ENCODE measurements around the gene COPS4.
"Not testable (repeated sequence)": the region's sequence is repeated elsewhere in the genome, so short reads cannot be mapped to it uniquely, and the experiment has no call there.

The COPS4 gene

GRCh38 chr4:83024233-83024632 is 10.8 kb upstream of the COPS4 start:
- no peak for DNase-seq

- DNase-seq = no peak
These were observed 9.4 kb upstream of the COPS4 start for GRCh38 chr4:83025563-83025962.

- no peak for DNase-seq
These were observed 6.0 kb upstream of the COPS4 start for GRCh38 chr4:83028976-83029375.

GRCh38 chr4:83029688-83030087 is 5.3 kb upstream of the COPS4 start:
- DNase-seq = no peak

- no peak for DNase-seq
These were observed 2.1 kb downstream of the COPS4 start for GRCh38 chr4:83036991-83037665.

- DNase-seq = no peak
These were observed 5.3 kb downstream of the COPS4 start for GRCh38 chr4:83040269-83040668.

- not testable (repeated sequence) for DNase-seq
These were observed 8.2 kb downstream of the COPS4 start for GRCh38 chr4:83043157-83043556.

- DNase-seq = no peak
These were observed 8.9 kb downstream of the COPS4 start for GRCh38 chr4:83043801-83044407.

GRCh38 chr4:83046693-83047473 is 11.9 kb downstream of the COPS4 start:
- no peak for DNase-seq

- not testable (repeated sequence) for DNase-seq
These were observed 13.8 kb downstream of the COPS4 start for GRCh38 chr4:83048781-83049180.

- DNase-seq = no peak
These were observed 19.9 kb downstream of the COPS4 start for GRCh38 chr4:83054928-83055327.

GRCh38 chr4:83062739-83063138 is 27.8 kb downstream of the COPS4 start:
- DNase-seq = no peak

GRCh38 chr4:83065266-83065665 is 30.3 kb downstream of the COPS4 start:
- DNase-seq = no peak

- no peak for DNase-seq
These were observed 32.2 kb downstream of the COPS4 start for GRCh38 chr4:83067058-83067639.

GRCh38 chr4:83071116-83071515 is 36.1 kb downstream of the COPS4 start:
- DNase-seq = no peak

GRCh38 chr4:83074086-83074704 is 39.2 kb downstream of the COPS4 start:
- DNase-seq = peak; percentile 92

GRCh38 chr4:83074783-83075182 is 39.8 kb downstream of the COPS4 start:
- peak; percentile 70 for DNase-seq

GRCh38 chr4:83075311-83076095 is 40.5 kb downstream of the COPS4 start:
- DNase-seq = no peak

GRCh38 chr4:83080561-83080960 is 45.6 kb downstream of the COPS4 start:
- no peak for DNase-seq

GRCh38 chr4:83082777-83083176 is 47.8 kb downstream of the COPS4 start:
- no peak for DNase-seq

- peak; percentile 24 for DNase-seq
These were observed 49.0 kb downstream of the COPS4 start for GRCh38 chr4:83083925-83084475.

- DNase-seq = not testable (repeated sequence)
These were observed 50.0 kb downstream of the COPS4 start for GRCh38 chr4:83084956-83085355.
